GM21360 (cell line): ENCODE results near the gene FYN.
"Not testable (repeated sequence)": the region's sequence is repeated elsewhere in the genome, so short reads cannot be mapped to it uniquely, and the experiment has no call there.

Source experiments
- ATAC-seq: cut with Tn5 transposase; IDR thresholded peaks from one replicate; pipeline ENCODE4 v1.9.1; 2021; ENCODE audit warnings: mild to moderate bottlenecking, moderate library complexity; ENCODE audit not compliant: unreplicated experiment

The FYN gene

DNA sequence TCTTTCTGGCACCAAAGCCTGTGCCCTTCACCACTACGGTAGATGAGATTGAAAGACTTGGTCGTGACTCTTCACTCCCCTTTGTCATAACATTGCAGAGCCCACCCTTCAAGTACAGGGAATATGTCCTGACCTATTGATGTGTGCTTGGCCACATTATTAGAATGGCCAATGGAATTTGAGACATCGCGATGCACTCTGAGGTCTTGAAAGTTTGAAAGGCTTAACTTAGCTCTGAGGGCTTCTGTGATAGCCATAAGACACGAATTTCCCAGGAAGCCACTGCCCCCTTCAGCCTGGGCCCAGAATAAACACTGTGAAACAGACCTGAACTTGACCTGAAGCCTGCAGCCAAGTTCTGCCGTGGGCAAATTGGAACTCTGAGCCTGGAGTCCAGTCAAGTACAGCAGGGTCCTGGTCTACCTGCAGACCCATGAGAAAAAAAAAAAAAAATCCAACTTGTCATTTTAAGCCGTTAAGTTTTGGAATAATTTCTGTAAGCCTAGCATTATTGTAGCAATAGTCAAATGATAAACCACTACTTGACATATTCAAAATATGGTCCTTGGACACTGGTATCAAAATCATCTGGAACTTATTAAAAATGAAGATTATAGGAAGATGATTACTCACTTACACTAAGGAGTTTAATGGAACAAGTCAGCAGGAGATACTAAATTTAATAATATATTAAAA, 230.6 kb downstream of the FYN start:
- peak; percentile 73 for ATAC-seq

GRCh38 chr6:111639266-111639665, 234.0 kb downstream of the FYN start:
- no peak for ATAC-seq

DNA sequence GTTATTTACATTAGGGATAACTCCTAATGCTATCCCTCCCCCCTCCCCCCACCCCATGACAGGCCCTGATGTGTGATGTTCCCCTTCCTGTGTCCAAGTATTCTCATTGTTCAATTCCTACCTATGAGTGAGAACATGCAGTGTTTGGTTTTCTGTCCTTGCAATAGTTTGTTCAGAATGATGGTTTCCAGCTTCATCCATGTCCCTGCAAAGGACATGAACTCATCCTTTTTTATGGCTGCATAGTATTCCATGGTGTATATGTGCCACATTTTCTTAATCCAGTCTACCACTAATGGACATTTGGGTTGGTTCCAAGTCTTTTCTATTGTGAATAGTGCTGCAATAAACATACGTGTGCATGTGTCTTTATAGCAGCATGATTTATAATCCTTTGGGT, 238.3 kb downstream of the FYN start:
- ATAC-seq, result not testable (repeated sequence)

DNA sequence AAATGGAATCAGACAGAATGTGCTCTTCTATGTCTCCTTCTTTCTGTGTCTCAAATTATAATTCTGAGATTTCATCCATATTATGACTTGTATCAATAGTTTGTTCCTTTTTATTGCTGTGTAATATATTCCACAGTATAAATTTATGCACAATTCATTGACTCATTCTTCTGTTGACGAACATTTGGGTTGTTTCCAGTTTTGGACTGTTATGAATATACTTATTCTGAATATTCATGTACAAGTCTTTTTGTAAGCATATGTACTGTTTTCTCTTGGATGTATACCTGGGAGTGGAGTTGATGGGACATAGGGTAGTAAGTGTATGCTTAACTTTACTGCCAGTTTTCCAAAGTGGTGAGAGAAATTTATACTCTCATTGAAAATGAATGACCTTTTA, 239.4 kb downstream of the FYN start:
- no peak for ATAC-seq

- no peak for ATAC-seq
These were observed 240.6 kb downstream of the FYN start for GRCh38 chr6:111632468-111633247.

GRCh38 chr6:111631903-111632460, 241.3 kb downstream of the FYN start:
- no peak for ATAC-seq

DNA sequence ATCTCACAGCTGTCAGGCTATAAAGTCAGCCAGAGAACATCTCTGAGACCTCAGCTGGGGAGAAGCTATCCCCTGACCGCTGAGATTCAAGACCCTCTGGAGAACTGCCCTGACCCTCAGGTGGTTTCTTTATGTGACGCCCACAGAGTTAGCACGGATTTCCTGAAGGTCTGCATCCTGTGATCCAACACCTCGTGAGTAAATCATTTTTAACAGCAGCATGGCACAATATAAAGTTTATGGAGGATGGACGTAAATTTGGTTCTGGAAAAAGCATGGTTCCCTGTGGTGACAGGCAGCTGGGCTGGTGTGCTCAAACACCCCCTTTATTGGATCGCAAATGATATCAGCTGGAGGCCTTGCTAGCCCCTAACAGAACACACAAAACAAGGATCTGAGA, 242.2 kb downstream of the FYN start:
- ATAC-seq, result no peak

DNA sequence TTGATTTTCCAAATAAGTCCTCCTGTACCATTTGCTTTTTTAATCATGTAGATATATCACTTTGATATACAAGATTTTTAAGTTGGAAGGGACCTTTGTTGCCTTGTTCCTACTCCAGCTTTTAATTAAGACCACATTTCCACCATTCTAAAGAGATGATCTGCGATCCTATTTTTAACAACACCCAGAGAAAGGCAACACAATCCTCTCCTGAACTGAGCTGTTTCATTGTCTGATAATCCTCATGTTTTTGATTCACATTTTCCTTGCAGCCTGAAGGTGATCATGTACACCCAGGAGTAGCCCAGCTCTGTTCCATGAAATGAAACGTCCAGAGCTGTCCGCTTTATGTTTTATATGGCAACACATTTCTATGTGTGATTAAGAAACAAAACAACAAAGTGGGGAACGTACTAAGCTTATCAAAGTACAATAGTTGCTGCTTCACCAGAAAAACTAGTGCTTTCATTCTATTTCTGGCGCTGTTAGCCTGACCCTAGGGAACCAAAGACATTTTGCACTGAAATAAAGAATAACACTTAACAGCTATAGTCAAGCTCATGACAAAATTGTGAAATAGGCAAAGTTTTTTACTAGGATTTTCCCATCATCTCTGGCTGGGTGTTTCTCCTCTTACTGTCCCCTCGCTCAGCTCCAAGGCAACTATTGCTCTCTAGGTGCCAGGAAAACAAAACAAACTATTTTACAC, 245.0 kb downstream of the FYN start:
- no peak for ATAC-seq

- ATAC-seq, result no peak
These were observed 246.8 kb downstream of the FYN start for GRCh38 chr6:111626441-111626840.

- no peak for ATAC-seq
These were observed 247.5 kb downstream of the FYN start for GRCh38 chr6:111625461-111626391.

DNA sequence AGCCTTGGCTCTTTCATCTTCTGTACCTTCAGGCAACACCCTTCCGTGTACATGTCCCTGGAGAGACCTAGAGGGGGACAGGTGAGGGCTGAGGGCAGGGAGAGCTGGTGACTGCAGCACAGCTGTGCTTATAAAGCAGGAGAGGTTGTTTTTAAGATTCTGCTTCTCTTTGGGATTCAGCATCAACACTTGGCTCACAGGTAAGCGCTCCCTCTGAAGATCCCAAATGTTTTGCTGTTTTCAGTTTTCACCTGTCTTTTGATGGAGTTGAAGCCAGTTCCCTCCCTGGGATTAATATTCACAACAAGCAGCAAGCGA, 248.2 kb downstream of the FYN start:
- no peak for ATAC-seq

- no peak for ATAC-seq
These were observed 248.7 kb downstream of the FYN start for GRCh38 chr6:111624401-111625098.

GRCh38 chr6:111623046-111623718, 250.1 kb downstream of the FYN start:
- ATAC-seq, result no peak

DNA sequence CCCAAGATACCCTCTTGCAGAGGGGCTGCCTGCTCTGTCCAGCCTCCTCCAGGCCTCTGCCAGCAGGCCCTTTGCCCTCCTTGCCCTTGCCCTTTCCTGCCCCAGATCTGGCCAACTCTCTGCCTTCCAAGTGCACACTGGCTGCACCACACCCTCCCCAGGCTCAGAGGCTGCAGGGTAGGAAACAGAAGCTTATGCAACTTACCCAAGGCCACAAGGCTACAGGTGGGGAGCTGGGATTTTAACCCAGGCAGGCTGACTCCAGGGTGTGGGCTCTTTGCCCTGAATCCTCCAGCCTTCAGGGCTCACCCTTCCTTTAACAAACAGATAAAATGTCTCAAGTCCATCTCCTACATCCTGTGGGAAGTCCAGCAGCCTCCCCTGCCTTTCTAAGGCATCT, 253.1 kb downstream of the FYN start:
- no peak for ATAC-seq

- no peak for ATAC-seq
These were observed 254.8 kb downstream of the FYN start for GRCh38 chr6:111618407-111618806.

DNA sequence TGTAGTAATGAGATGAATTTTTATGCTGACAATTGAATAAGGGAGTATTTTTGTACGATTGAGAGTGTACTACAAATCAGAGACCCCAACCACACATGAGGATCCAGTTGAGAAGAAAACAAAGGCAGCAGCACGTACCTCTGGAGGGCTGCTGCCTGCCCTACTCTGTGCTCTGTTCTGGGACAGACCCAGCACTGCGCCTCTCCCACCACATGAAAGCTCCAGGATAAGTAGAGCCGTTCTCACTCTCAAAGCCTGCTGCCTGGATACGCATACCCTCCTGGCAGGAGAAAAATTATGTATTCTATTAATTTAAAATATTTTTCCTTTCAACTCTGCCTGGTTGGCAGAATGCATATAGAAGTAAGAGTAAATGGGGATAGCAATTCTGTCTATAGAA, 256.1 kb downstream of the FYN start:
- no peak for ATAC-seq

DNA sequence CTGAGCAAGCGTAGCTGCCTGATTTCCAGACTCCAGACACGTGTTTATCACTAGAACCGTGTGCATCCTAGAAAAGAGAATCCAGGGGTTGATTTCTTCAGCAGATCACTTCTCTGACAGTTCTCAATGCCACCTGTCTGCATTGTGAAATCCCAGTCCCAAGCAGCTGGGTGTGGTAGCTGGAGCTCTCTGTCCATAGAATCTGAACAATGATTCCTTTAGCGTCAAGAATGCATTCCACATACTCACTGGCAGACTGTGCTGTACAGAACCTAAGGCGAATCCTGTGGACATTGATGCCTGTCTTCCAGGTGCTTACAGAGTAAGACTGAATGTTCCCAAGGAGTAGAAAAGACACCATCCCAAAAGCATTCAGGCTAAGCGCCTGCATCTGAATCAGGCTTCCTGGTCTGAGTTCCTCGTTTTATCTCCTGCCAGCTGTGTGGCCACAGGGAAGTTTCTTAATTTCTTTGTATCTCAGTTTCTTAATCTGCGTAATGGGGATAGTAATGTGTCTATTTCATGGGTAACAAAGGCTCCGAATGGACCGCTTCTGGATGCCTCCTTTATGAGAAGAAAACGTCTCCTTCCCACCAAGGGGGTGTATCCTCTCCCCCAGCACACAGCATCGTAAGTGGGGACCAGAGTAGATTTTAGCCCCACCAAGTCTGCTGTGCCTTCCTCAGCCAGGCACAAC, 257.2 kb downstream of the FYN start:
- ATAC-seq, result no peak

DNA sequence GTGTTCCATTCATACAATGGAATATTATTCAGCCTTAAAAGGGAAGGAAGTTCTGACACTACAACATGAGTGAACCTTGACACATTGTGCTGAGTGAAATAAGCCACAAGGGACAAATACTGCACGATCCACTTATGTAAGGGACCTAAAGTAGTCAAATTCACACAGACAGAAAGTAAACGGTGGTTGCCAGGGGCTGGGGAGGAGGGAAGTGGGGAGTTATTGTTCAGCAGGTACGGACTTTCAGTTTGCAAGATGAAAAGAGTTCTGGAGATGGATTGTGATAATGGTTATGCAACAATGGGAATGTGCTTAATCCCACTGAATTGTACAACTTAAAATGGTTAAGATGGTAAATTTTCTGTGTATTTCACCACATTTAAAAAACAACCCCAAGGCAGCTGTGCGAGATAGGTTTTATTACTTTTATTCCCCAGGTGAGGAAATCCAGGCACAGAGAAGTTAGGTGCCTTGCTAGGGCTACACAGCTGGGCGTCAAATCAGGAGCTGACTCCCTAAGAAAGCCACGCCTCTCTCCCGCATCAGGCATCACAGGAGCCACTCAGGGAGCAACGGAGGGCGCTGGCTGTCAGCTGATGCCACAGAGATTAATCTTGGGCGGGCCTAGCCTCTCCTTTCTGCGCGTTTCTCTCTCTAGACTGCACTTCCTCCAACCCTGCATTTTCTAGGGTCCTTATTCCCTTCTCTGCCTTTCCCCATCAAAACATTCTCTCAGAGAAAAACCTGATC, 258.2 kb downstream of the FYN start:
- no peak for ATAC-seq
